ENCODE data around the gene DDX31.

DNA sequence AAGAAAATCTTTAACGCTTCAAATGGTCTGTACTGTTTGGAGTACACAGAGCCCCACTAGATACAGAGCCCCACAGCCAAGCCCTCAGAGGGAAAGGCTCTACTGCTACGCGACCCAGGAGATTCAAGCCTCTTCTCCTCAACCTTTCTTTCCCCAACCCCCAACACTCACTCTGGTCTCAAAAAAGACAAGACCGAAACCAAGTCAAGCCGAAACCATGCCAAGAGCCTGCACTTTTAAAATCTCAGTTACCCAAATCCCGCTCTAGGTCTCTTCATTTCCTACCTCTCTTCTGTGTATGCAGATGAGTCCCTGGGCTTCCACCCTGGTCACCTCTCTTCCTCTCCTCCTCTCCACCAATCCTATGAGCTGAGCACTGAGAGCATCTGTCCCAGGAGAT is 55.5 kb downstream of the DDX31 start:
- TF ChIP-seq, protein P1, sequence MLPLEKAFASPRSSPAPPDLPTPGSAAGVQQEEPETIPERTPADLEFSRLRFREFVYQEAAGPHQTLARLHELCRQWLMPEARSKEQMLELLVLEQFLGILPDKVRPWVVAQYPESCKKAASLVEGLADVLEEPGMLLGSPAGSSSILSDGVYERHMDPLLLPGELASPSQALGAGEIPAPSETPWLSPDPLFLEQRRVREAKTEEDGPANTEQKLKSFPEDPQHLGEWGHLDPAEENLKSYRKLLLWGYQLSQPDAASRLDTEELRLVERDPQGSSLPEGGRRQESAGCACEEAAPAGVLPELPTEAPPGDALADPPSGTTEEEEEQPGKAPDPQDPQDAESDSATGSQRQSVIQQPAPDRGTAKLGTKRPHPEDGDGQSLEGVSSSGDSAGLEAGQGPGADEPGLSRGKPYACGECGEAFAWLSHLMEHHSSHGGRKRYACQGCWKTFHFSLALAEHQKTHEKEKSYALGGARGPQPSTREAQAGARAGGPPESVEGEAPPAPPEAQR (CRISPR knock-in tag; IDR thresholded peaks at IDR 0.05): no peak
- TF ChIP-seq ZNF416 (CRISPR knock-in tag; IDR thresholded peaks at IDR 0.05): no peak
- no peak for TF ChIP-seq MAX (CRISPR knock-in tag; IDR thresholded peaks at IDR 0.05)
- no peak for TF ChIP-seq SP1 (CRISPR knock-in tag; conservative IDR thresholded peaks at IDR 0.05)
- TF ChIP-seq, protein P2, sequence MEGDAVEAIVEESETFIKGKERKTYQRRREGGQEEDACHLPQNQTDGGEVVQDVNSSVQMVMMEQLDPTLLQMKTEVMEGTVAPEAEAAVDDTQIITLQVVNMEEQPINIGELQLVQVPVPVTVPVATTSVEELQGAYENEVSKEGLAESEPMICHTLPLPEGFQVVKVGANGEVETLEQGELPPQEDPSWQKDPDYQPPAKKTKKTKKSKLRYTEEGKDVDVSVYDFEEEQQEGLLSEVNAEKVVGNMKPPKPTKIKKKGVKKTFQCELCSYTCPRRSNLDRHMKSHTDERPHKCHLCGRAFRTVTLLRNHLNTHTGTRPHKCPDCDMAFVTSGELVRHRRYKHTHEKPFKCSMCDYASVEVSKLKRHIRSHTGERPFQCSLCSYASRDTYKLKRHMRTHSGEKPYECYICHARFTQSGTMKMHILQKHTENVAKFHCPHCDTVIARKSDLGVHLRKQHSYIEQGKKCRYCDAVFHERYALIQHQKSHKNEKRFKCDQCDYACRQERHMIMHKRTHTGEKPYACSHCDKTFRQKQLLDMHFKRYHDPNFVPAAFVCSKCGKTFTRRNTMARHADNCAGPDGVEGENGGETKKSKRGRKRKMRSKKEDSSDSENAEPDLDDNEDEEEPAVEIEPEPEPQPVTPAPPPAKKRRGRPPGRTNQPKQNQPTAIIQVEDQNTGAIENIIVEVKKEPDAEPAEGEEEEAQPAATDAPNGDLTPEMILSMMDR (IDR thresholded peaks at IDR 0.05): no peak

Measured in WTC11 (cell line).